A673 (cell line): ENCODE measurements around the gene CYYR1. TPM values are rescaled to one million over a fixed set of nuclear protein-coding genes. Genes with fewer than 3 reads are reported as not detected.
A peak's percentile ranks its signal among the peaks of the same experiment; 100 is the strongest.

ENCODE experiments used
- BruUV-seq: library from RNA; stranded (reverse); fragments of 400-500 nt; replicated peaks from 2 replicates; lab custom pipeline; 2021; lab: Mats Ljungman, UMichigan
- CTCF ChIA-PET: fragments of 300-600 bp; sonication (Branson Sonifier 250); formaldehyde crosslinking; loops from one replicate; lab custom pipeline; 2022; ENCODE audit warnings: antibody characterized with exemption; lab: Charles Lee
- POLR2A ChIA-PET: fragments of 300-600 bp; sonication (Branson Sonifier 250); formaldehyde crosslinking; loops from one replicate; lab custom pipeline; 2022; ENCODE audit warnings: antibody characterized with exemption; ENCODE audit not compliant: low non-redundant PET; lab: Charles Lee
- DNase-seq: peaks from one replicate; pipeline ENCODE4 v3.0.0-alpha.2; 2015; ENCODE audit warnings: low spot score
- H3K27ac ChIP-seq: fragments of 200-600 bp; sonication (generic); 2 replicates; pipeline ENCODE4 v1.5.1; 2016; ENCODE audit warnings: mixed run types, low read depth, mild to moderate bottlenecking, mixed read lengths, antibody characterized with exemption, low read length; ENCODE audit not compliant: poor library complexity, severe bottlenecking
- H3K27me3 ChIP-seq: fragments of 200-600 bp; sonication (generic); replicated peaks from 2 replicates; pipeline ENCODE4 v1.6.1; 2017; ENCODE audit warnings: mixed run types, low read depth, mild to moderate bottlenecking, mixed read lengths, antibody characterized with exemption, low read length; ENCODE audit not compliant: insufficient read depth, poor library complexity
- H3K36me3 ChIP-seq: fragments of 200-600 bp; sonication (generic); 2 replicates; pipeline ENCODE4 v1.6.1; 2016; ENCODE audit warnings: mixed run types, mild to moderate bottlenecking, mixed read lengths, antibody characterized with exemption, low read length; ENCODE audit not compliant: insufficient read depth, poor library complexity, severe bottlenecking
- H3K4me1 ChIP-seq: fragments of 200-600 bp; sonication (generic); 2 replicates; pipeline ENCODE4 v1.6.1; 2017; ENCODE audit warnings: mixed run types, mild to moderate bottlenecking, mixed read lengths, antibody characterized with exemption, low read length; ENCODE audit not compliant: insufficient read depth, poor library complexity, severe bottlenecking
- H3K4me3 ChIP-seq: fragments of 200-600 bp; sonication (generic); 2 replicates; pipeline ENCODE4 v1.5.1; 2016; ENCODE audit warnings: low read depth, mixed run types, mild to moderate bottlenecking, mixed read lengths, low read length; ENCODE audit not compliant: poor library complexity, severe bottlenecking
- H3K9me3 ChIP-seq: fragments of 200-600 bp; sonication (generic); 2 replicates; pipeline ENCODE4 v1.6.1; 2016; ENCODE audit warnings: mixed run types, low read depth, mild to moderate bottlenecking, mixed read lengths, antibody characterized with exemption, low read length; ENCODE audit not compliant: poor library complexity, severe bottlenecking
- EZH2 ChIP-seq: fragments of 200-600 bp; sonication (generic); IDR thresholded peaks from 2 replicates; pipeline ENCODE4 v1.6.1; 2017; ENCODE audit warnings: borderline replicate concordance, low read depth, mild to moderate bottlenecking, mixed read lengths, antibody characterized with exemption, low read length; ENCODE audit not compliant: poor library complexity, severe bottlenecking
- intact Hi-C: fragments of 100-400 bp; cut with micrococcal nuclease; formaldehyde crosslinking; loops from one replicate; pipeline ENCODE4 v1.10.0; 2022; ENCODE audit not compliant: unreplicated experiment
- total RNA-seq: library from RNA; stranded (reverse); gene quantifications from 2 replicates; pipeline ENCODE4 v1.2.3, GENCODE V29; 2021
- TF ChIP-seq, protein P1 (sequence below): fragments of 300-800, 200-600 bp; sonication (generic); conservative IDR thresholded peaks from 2 replicates; pipeline ENCODE4 v1.5.1; 2017; ENCODE audit warnings: low read depth, mild to moderate bottlenecking, antibody characterized with exemption, low read length, moderate library complexity, mixed read lengths

Gene CYYR1
- total RNA-seq, 1 experiment from 2014 or later: 96.4 TPM

- intact Hi-C loops: loop anchor here (5.0 to 10.0 kb wide), 2 partner anchors 63 to 666 kb away; no protein-coding TSS in a partner anchor
- H3K36me3 ChIP-seq: no peaks in the 10 kb centered on the region
- no peak for TF ChIP-seq EZH2
- TF ChIP-seq, protein P1, sequence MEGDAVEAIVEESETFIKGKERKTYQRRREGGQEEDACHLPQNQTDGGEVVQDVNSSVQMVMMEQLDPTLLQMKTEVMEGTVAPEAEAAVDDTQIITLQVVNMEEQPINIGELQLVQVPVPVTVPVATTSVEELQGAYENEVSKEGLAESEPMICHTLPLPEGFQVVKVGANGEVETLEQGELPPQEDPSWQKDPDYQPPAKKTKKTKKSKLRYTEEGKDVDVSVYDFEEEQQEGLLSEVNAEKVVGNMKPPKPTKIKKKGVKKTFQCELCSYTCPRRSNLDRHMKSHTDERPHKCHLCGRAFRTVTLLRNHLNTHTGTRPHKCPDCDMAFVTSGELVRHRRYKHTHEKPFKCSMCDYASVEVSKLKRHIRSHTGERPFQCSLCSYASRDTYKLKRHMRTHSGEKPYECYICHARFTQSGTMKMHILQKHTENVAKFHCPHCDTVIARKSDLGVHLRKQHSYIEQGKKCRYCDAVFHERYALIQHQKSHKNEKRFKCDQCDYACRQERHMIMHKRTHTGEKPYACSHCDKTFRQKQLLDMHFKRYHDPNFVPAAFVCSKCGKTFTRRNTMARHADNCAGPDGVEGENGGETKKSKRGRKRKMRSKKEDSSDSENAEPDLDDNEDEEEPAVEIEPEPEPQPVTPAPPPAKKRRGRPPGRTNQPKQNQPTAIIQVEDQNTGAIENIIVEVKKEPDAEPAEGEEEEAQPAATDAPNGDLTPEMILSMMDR: no peak
- H3K4me3 ChIP-seq: peak overlapping the region; percentile 15
- H3K9me3 ChIP-seq: no peaks in the 10 kb centered on the region
- peak overlapping the region; percentile 83 for H3K27ac ChIP-seq
- no peaks in the 10 kb centered on the region for H3K27me3 ChIP-seq
- POLR2A ChIA-PET: no interaction called here
- H3K4me1 ChIP-seq: peaks cover 57% of the 10 kb centered on the region
- CTCF ChIA-PET: no interaction called here
- BruUV-seq: no TSS peak
- DNase-seq: peak; percentile 90
These were observed 22.8 kb downstream of the CYYR1 start for GRCh38 chr21:26550326-26550725.

DNA sequence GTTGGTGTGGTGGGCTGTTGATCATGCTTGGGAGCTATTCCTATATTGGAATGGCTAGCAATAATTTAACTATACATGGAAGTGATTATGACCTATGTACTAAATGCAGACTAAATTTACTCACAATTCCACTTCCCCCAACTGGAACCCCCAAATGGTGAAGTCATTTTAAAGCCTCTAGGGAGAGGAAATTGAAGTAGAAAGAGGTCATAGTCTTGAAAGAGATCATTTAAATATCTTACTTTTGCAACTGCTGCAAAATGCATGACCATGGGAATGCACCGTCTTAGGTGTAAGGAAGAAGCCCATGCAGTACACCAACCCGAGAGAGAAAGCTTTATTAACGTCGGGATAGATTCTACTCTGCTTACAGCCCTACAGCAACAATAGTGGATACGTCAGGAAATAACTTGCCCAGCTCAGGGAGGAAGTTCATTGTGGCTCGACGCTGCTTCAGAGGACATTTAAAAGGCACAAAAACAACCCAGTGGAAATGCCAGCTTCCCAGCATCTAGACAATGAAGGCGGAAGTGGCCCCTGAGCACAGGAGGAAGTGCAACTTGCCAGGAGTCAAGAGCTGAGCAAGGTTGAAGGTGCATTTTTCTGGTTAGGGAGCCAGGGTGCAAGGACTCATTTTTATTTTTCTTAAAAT lies 26.5 kb downstream of the CYYR1 start:
- H3K4me3 ChIP-seq: no peak overlapping the region
- POLR2A ChIA-PET: no interaction called here

GRCh38 chr21:26544201-26544775 lies 28.8 kb downstream of the CYYR1 start:
- no peak overlapping the region for H3K4me3 ChIP-seq
- intact Hi-C loops: no loop called here
- TF ChIP-seq, protein P1: no peak
- no peak for TF ChIP-seq EZH2
- BruUV-seq: no TSS peak
- no peaks in the 10 kb centered on the region for H3K9me3 ChIP-seq
- POLR2A ChIA-PET: no interaction called here
- CTCF ChIA-PET: no interaction called here
- peaks cover 83% of the 10 kb centered on the region for H3K4me1 ChIP-seq
- no peak overlapping the region for H3K27ac ChIP-seq
- H3K36me3 ChIP-seq: no peaks in the 10 kb centered on the region
- DNase-seq: peak; percentile 44
- no peaks in the 10 kb centered on the region for H3K27me3 ChIP-seq

More for the DNA sequence above, 26.5 kb downstream of the CYYR1 start:
- no peak for DNase-seq
- no peaks in the 10 kb centered on the region for H3K9me3 ChIP-seq
- peak overlapping the region; percentile 58 for H3K27ac ChIP-seq
- intact Hi-C loops: no loop called here
- TF ChIP-seq, protein P1: no peak
- no peak for TF ChIP-seq EZH2
- CTCF ChIA-PET: no interaction called here
- no peaks in the 10 kb centered on the region for H3K36me3 ChIP-seq
- H3K4me1 ChIP-seq: peaks cover 78% of the 10 kb centered on the region
- no peaks in the 10 kb centered on the region for H3K27me3 ChIP-seq
- BruUV-seq: no TSS peak
